H9 (cell line): Measurements from ENCODE around the gene HIPK2. TPM values are rescaled to one million over a fixed set of nuclear protein-coding genes. Genes with fewer than 3 reads are reported as not detected.

Experiments used
- DNase-seq: peaks from one replicate; pipeline ENCODE4 v3.0.0-alpha.2; 2017
- H2AFZ ChIP-seq: one replicate; pipeline ENCODE4 v1.6.1; 2013; ENCODE audit warnings: mild to moderate bottlenecking, low read length, control low read depth, moderate library complexity
- H2AK5ac ChIP-seq: 2 replicates; pipeline ENCODE4 v1.6.1; 2013; ENCODE audit warnings: low read length, control low read depth, mixed read lengths; ENCODE audit not compliant: insufficient read length
- H2BK120ac ChIP-seq: one replicate; pipeline ENCODE4 v1.6.1; 2013; ENCODE audit warnings: low read depth, mild to moderate bottlenecking, low read length, control low read depth, inconsistent platforms; ENCODE audit not compliant: poor library complexity, severe bottlenecking
- H2BK12ac ChIP-seq: 2 replicates; pipeline ENCODE4 v1.6.1; 2013; ENCODE audit warnings: low read length, control low read depth, mixed read lengths, low read depth; ENCODE audit not compliant: insufficient read length
- H2BK15ac ChIP-seq: 2 replicates; pipeline ENCODE4 v1.6.1; 2013; ENCODE audit warnings: low read depth, low read length, control low read depth
- H2BK20ac ChIP-seq: one replicate; pipeline ENCODE4 v1.6.1; 2013; ENCODE audit warnings: low read depth, mild to moderate bottlenecking, low read length, control low read depth, inconsistent platforms; ENCODE audit not compliant: poor library complexity, severe bottlenecking
- H2BK5ac ChIP-seq: 2 replicates; pipeline ENCODE4 v1.6.1; 2013; ENCODE audit warnings: low read length, control low read depth, mixed read lengths; ENCODE audit not compliant: insufficient read length
- H3K14ac ChIP-seq: 2 replicates; pipeline ENCODE4 v1.6.1; 2013; ENCODE audit warnings: low read length, control low read depth; ENCODE audit not compliant: insufficient read depth
- H3K18ac ChIP-seq: 2 replicates; pipeline ENCODE4 v1.6.1; 2013; ENCODE audit warnings: low read depth, mild to moderate bottlenecking, mixed read lengths, low read length, control low read depth; ENCODE audit not compliant: insufficient read length
- H3K23ac ChIP-seq: 2 replicates; pipeline ENCODE4 v1.6.1; 2013; ENCODE audit warnings: low read length, control low read depth, mixed read lengths, low read depth; ENCODE audit not compliant: insufficient read length
- H3K23me2 ChIP-seq: 2 replicates; pipeline ENCODE4 v1.6.1; 2013; ENCODE audit warnings: low read depth, mild to moderate bottlenecking, mixed read lengths, low read length, control low read depth; ENCODE audit not compliant: insufficient read length, poor library complexity, severe bottlenecking
- H3K27ac ChIP-seq: 2 replicates; pipeline ENCODE4 v1.5.1; 2013; ENCODE audit warnings: low read length, control low read depth, mixed read lengths, low read depth; ENCODE audit not compliant: insufficient read length
- H3K27me3 ChIP-seq: 2 replicates; pipeline ENCODE4 v1.6.1; 2013; ENCODE audit warnings: low read length, control low read depth, inconsistent platforms; ENCODE audit not compliant: insufficient read depth
- H3K4ac ChIP-seq: 2 replicates; pipeline ENCODE4 v1.6.1; 2013; ENCODE audit warnings: low read depth, mild to moderate bottlenecking, control low read depth, inconsistent platforms, low read length, moderate library complexity
- H3K4me1 ChIP-seq: 2 replicates; pipeline ENCODE4 v1.6.1; 2013; ENCODE audit warnings: low read length, control low read depth, inconsistent platforms; ENCODE audit not compliant: insufficient read depth
- H3K4me2 ChIP-seq: 2 replicates; pipeline ENCODE4 v1.6.1; 2013; ENCODE audit warnings: low read length, control low read depth, mixed read lengths; ENCODE audit not compliant: insufficient read length, insufficient read depth
- H3K56ac ChIP-seq: 2 replicates; pipeline ENCODE4 v1.6.1; 2013; ENCODE audit warnings: low read depth, mild to moderate bottlenecking, mixed read lengths, low read length, control low read depth; ENCODE audit not compliant: insufficient read length
- H3K79me1 ChIP-seq: 2 replicates; pipeline ENCODE4 v1.6.1; 2013; ENCODE audit warnings: low read depth, mild to moderate bottlenecking, moderate library complexity, low read length, control low read depth, inconsistent platforms; ENCODE audit not compliant: insufficient read depth, poor library complexity, severe bottlenecking
- H3K79me2 ChIP-seq: 2 replicates; pipeline ENCODE4 v1.6.1; 2013; ENCODE audit warnings: low read length, control low read depth, inconsistent platforms; ENCODE audit not compliant: insufficient read depth
- H3K9ac ChIP-seq: 2 replicates; pipeline ENCODE4 v1.6.1; 2013; ENCODE audit warnings: low read length, control low read depth, mixed read lengths; ENCODE audit not compliant: insufficient read length; ENCODE audit errors: extremely low read depth
- H3K9me3 ChIP-seq: one replicate; pipeline ENCODE4 v1.6.1; 2013; ENCODE audit warnings: low read depth, low read length, inconsistent platforms; ENCODE audit not compliant: control insufficient read depth
- H3T11ph ChIP-seq: one replicate; pipeline ENCODE4 v1.6.1; 2013; ENCODE audit warnings: mild to moderate bottlenecking, low read length, control low read depth, inconsistent platforms
- H4K20me1 ChIP-seq: one replicate; pipeline ENCODE4 v1.6.1; 2013; ENCODE audit not compliant: control insufficient read depth, insufficient read length, insufficient read depth
- H4K5ac ChIP-seq: 2 replicates; pipeline ENCODE4 v1.6.1; 2013; ENCODE audit warnings: low read depth, mild to moderate bottlenecking, mixed read lengths, low read length, control low read depth; ENCODE audit not compliant: insufficient read length
- H4K8ac ChIP-seq: replicated peaks from 2 replicates; pipeline ENCODE4 v1.6.1; 2013; ENCODE audit warnings: low read length, control low read depth, mixed read lengths, low read depth; ENCODE audit not compliant: insufficient read length
- H4K91ac ChIP-seq: 2 replicates; pipeline ENCODE4 v1.6.1; 2013; ENCODE audit warnings: low read depth, mild to moderate bottlenecking, moderate library complexity, mixed read lengths, low read length, control low read depth; ENCODE audit not compliant: insufficient read length
- H3K27ac Mint-ChIP-seq, 3 experiments: 2 replicates in 2 of 3; 3 replicates in 1 of 3; pipeline ENCODE4 v1.8.0; 2020 to 2021; ENCODE audit warnings: mixed read lengths in 3 of 3, mild to moderate bottlenecking in 1 of 3, moderate library complexity in 1 of 3
- H3K27me3 Mint-ChIP-seq: 2 replicates; pipeline ENCODE4 v1.8.0; 2021; ENCODE audit warnings: low read depth, mild to moderate bottlenecking, moderate library complexity, mixed read lengths
- H3K36me3 Mint-ChIP-seq, 3 experiments: 2 replicates in 2 of 3; 3 replicates in 1 of 3; pipeline ENCODE4 v1.8.0; 2020 to 2021; ENCODE audit warnings: low read depth in 3 of 3, mixed read lengths in 3 of 3; ENCODE audit not compliant: insufficient read depth in 1 of 3
- H3K4me1 Mint-ChIP-seq, 2 experiments: 2 replicates each; pipeline ENCODE4 v1.8.0; 2020; ENCODE audit warnings: mixed read lengths in 2 of 2
- H3K4me3 Mint-ChIP-seq, 2 experiments: 2 replicates in 1 of 2; 3 replicates in 1 of 2; pipeline ENCODE4 v1.8.0; 2020 to 2021; ENCODE audit warnings: mild to moderate bottlenecking in 2 of 2, mixed read lengths in 2 of 2, moderate library complexity in 1 of 2
- H3K9me3 Mint-ChIP-seq, 2 experiments: 2 replicates in 1 of 2; 3 replicates in 1 of 2; pipeline ENCODE4 v1.8.0; 2020; ENCODE audit warnings: mild to moderate bottlenecking in 2 of 2, mixed read lengths in 2 of 2, moderate library complexity in 1 of 2
- CTCF ChIP-seq: fragments of 200-600 bp; sonication (generic); conservative IDR thresholded peaks from 3 replicates; pipeline ENCODE4 v1.8.0; 2021; ENCODE audit warnings: antibody characterized with exemption, mild to moderate bottlenecking
- WGBS: extraction: QIAGEN DNeasy Blood & Tissue Kit; methylation state at CpG from one replicate; pipeline ENCODE4 v1.1.7; 2013; ENCODE audit warnings: missing lambda C conversion rate, low lambda C conversion rate, mixed read lengths; ENCODE audit not compliant: insufficient read length; ENCODE audit errors: extremely low coverage; 5-methylcytosine and 5-hydroxymethylcytosine counted together
- total RNA-seq: library from RNA; stranded (reverse); gene quantifications from 2 replicates; pipeline ENCODE4 v1.2.1, GENCODE V29; 2021

HIPK2 gene
- total RNA-seq, 1 experiment from 2014 or later, result 21.9 TPM

- Histone ChIP-seq H2BK20ac (no peak overlapping the region), H4K91ac (no peak overlapping the region), H2AFZ (no peak overlapping the region), H3K27me3 (no peaks in the 10 kb centered on the region), H4K20me1 (no peaks in the 10 kb centered on the region), H4K8ac (no peak overlapping the region), H3K4me2 (no peak overlapping the region), H3K56ac (no peak overlapping the region), H2AK5ac (no peak overlapping the region), H3K14ac (no peak overlapping the region), H3K79me1 (no peaks in the 10 kb centered on the region), H3T11ph (no peak overlapping the region), H3K79me2 (no peaks in the 10 kb centered on the region), H3K9me3 (no peaks in the 10 kb centered on the region), H4K5ac (no peak overlapping the region), H3K27ac (no peak overlapping the region), H2BK5ac (no peak overlapping the region), H2BK12ac (no peak overlapping the region), H2BK120ac (no peak overlapping the region), H3K18ac (no peak overlapping the region), H3K9ac (no peak overlapping the region), H3K23ac (no peak overlapping the region), H3K23me2 (no peaks in the 10 kb centered on the region), H2BK15ac (no peak overlapping the region), H3K4me1 (no peaks in the 10 kb centered on the region), H3K4ac (no peak overlapping the region)
- TF ChIP-seq CTCF, result peak; percentile 78
- peaks cover 0 to 3% of the 10 kb centered on the region in 2 experiments; a peak in 1 of 5 replicates for H3K9me3 Mint-ChIP-seq
- WGBS, result 100% methylated on average over 1 of the region's 7 CpGs
- no peak overlapping the region for H3K27ac Mint-ChIP-seq
- no peak for DNase-seq
- H3K4me3 Mint-ChIP-seq, result no peak overlapping the region
- H3K36me3 Mint-ChIP-seq, result peaks cover 0 to 13% (median 10%) of the 10 kb centered on the region in 3 experiments; a peak in 5 of 7 replicates
- no peaks in the 10 kb centered on the region for H3K27me3 Mint-ChIP-seq
- no peaks in the 10 kb centered on the region for H3K4me1 Mint-ChIP-seq
Observed at GRCh38 chr7:139602143-139602722, 175.6 kb downstream of the HIPK2 start.
